Stimulated activated CD4-positive, alpha-beta T cell treated with anti-CD3 and anti-CD28 coated beads, Interleukin-15, amount 100 ng/mL, for 1 hour (primary cell): ENCODE results near the gene TM4SF18.
"Not testable (repeated sequence)": the region's sequence is repeated elsewhere in the genome, so short reads cannot be mapped to it uniquely, and the experiment has no call there.

ENCODE experiments used
- DNase-seq, 2 donors: peaks; one replicate each; pipeline ENCODE4 v3.0.0-alpha.2; 2020; ENCODE audit warnings: low read depth in 1 of 2, low spot score in 1 of 2

TM4SF18 gene

GRCh38 chr3:149333176-149333859 is at the start of gene TM4SF18:
Gene TM4SF18 (minus strand): TSS chr3:149333636. CDS start chr3:149333382, 254 bp downstream.
- DNase-seq: no peak

DNA sequence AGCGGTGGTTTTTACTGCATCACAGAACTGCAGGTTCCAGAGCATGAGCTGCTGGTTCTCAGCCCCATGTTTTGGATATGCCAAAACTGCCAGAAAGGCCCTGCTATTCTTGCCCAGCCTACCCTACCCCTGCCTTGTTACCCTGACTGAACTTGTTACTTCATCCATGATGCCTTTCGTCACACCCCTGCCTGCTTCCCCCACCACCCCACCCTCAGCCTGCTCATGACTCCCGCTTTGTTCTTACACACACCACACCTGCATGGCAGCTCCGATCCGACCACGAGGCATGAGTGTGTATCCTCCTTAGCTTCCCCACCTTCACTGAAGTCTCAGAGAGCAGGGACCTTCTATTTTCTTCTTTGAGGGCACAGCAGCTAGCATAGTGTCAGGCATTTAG is 49.1 kb upstream of the TM4SF18 start:
- DNase-seq: no peak

GRCh38 chr3:149382101-149382467 is 48.6 kb upstream of the TM4SF18 start:
- no peak for DNase-seq

GRCh38 chr3:149381173-149382100 is 48.0 kb upstream of the TM4SF18 start:
- no peak for DNase-seq

GRCh38 chr3:149380220-149380619 is 46.8 kb upstream of the TM4SF18 start:
- DNase-seq: not testable (repeated sequence)

DNA sequence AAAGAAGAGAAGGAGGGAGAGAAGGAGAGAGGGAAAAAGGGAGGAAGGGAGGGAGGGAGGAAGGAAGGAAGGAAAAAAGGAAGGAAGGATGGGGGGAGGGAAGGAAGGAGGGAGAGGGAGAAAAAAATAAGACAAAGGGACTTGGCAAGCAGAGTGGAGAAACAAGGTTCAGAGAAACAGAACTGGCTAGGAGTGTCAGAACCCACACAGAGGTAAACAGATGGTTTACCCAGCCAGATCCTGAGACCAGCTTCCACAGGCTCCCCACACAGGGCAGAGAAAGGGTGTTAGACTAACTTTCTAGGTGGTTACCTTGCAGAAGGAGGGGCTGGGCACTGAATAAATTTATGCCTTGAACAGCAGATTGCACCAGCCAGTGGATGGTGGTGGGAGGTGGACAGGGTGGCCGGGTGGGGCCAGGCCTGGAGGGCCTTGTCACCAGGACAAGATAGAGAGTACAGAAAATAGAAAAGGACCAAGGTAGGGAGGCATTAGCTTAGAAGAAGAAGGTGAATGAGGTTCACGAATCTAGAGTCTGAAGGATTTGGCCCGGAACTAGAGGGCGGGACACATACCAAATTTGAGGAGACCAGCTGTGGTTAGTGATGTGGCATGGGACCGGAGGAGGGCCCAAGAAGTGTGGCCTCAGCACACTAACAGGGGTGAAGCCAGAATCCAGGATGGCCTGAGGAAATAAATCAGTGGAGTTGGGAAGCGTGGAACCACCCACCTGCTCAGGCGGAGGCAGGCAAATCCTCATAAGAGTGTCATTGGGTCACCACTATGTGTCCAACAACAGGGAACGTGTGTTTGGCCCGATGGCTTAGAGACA is 45.3 kb upstream of the TM4SF18 start:
- no peak for DNase-seq

- no peak for DNase-seq
These were observed 44.2 kb upstream of the TM4SF18 start, which contains the start of gene TM4SF1 for GRCh38 chr3:149377408-149378364. Gene TM4SF1 (minus strand): TSS chr3:149377649. CDS start chr3:149377547, 102 bp downstream.

DNA sequence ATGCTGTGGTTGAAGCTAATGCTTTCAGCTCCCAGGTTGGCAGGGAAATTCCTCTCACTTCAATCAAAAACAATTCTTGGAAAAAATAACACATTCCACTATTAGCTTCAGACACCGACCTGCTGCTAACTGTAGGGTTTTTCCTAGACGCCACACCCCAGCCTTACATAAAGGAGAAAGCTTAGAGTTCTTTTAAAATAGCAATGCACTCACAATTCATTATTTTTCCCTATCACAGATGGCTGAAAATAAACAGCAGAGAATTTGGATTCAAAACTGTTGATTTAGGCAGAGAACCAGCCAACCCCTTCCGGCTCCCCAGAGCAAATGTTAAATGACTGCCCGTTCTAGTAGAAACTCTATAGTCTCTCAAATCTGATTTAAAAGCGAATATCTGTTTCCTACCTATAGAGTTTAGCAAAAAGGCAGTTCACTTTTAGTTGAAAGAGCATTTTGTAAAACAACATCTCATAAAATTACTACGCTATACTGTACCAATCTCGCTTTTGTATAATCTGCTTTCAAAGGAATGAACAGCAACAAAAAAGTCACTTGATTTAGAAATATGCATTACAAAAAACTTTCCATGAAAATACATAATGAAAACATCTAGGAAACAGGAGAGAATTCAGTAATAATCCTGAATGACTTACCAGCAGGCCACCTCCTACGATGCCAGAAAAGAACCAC is 43.4 kb upstream of the TM4SF18 start:
- DNase-seq: no peak

DNA sequence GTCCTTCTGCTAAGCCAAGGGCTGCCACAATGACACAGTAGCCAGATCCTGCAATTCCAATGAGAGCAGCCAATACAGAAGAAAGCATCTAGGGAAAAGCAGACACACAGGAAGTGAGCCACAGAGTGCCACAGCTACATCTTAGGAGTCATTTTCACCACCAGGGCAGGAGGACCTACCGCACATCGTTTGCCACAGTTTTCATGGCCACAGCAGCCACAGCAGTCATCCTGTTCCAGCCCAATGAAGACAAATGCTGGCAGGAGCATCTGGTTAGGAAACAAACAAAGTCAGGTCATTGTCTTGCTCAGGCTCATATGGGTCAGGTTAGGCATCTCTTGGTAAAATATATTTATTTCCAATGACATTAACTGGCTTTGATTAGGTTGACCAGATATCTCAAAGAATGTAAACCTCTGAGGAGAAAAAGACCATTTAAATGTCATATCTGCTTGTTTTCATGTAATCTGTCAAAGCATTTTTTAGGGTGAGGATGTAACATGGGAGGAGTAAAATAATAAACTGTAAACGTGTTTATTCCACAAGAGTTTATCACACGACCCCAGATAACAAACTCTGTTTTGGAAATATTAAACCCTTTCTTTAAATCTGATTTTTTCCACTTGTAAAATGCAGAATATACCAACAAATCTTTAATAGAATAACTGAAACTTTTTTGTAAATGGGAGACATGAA is 42.2 kb upstream of the TM4SF18 start:
- DNase-seq: no peak

DNA sequence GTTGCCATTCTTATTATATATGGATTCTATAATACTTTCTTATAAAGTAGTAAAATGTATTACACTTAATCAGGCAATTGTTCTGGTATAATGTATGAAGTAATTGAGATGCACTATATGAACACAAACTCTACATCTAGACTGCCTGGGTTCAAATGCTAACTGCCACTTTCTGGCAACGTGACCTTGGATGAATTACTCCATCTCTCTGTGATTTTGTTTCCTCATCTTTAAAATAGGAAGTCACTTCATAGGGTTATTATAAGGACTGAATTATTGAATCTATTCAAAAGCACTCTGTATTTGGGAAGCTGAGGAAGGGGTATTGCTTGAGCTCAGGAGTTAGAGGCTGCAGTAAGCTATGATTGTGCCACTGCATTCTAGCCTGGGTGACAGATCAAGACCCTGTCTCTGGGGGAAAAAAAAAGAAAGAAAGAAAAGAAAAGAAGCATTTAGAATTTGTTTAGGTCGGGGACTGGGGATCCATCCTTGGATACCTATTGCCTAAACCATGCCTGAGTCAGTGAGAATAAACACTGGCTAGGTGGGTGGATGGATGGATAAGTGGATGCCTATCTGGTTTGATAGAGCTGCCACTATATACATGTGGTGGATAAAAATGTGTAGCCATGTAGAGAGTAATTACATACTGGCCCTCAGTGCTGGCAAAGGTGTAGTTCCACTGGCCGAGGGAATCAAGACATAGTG is 41.5 kb upstream of the TM4SF18 start:
- no peak for DNase-seq

DNA sequence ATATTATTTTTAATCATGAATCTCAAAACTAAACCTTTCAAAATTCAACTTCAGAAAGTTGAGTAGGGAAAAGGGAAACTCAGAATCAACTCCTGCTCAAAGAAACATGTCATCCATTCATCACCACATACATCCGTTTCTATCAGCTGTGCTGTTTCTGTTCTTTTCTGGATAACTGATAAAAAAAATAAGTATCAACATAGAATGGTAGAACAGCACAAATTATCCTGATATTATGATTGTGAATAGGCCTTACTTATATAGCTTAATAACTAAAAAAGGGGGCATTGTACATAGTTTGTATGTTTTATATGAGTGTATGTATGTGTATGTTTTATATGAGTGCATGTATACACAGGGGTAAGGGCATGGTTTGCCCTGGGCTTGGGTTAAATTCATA is 41.0 kb upstream of the TM4SF18 start:
- no peak for DNase-seq

DNA sequence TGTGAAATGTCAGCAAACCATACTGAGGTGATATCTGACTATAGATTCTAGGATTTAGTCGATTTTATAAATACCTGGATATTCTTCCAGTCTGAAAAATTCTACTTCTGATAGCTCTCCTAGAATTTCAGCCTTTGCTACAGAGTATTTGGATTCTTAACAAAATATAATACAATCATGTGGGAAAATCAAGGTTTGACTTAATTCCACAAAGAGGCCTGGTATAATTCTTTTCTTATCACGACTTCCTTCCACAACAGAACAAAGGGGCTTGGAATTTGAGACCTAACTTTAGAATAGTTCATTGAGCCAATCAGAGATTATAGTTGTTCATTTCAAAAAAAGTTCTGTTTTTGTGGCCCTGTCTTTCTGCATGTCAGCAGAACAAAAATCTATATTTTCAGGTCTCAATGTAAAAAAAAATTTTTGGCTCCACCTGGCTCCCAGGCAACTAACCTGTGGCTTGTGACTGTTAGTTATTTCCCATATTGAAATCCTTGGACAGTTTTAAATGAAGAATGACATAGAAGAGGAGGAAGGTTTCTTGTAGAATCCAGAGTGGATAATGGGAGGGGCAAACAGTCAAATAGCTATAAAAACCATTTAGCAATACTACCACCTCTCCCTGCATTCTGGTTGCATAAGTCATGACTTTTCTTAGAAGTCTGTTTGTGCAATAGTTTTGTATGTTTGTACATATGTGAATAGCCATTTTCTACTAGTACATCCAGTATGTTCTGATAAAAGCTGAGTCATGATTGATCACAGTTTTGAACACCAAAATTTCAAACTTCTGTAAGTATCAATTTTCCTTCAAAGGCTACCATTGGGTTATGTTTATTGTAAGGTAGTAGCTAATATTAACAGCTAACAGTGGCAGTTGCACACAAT is 40.0 kb upstream of the TM4SF18 start:
- no peak for DNase-seq

DNA sequence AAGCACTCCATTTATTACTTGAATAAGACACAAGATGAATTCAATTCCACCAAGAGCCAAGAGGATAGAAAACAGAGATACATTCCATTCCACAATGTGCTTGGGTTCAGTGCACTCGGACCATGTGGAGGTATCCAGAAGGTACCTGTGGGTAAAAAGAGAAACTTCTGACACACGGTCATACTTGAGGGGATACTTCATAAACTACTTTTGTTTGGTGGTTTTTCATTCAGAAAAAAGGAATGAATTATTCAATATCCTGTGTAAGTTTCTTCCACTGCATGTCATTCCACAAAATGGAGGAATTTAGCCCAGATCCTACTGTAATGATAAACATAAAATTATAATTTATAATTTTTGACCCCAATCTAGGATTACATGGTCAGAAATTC is 38.3 kb upstream of the TM4SF18 start:
- DNase-seq: no peak

GRCh38 chr3:149371001-149371722 is 37.7 kb upstream of the TM4SF18 start:
- DNase-seq: no peak

- DNase-seq: no peak
These were observed 36.8 kb upstream of the TM4SF18 start for GRCh38 chr3:149369991-149370866.
